NCI-H1105 (cell line): Measurements from ENCODE around the gene ZNHIT6.

Experiments used
- DNase-seq: peaks from one replicate; lab custom pipeline; 2025; lab: John Stamatoyannopoulos, UW

ZNHIT6 gene

DNA sequence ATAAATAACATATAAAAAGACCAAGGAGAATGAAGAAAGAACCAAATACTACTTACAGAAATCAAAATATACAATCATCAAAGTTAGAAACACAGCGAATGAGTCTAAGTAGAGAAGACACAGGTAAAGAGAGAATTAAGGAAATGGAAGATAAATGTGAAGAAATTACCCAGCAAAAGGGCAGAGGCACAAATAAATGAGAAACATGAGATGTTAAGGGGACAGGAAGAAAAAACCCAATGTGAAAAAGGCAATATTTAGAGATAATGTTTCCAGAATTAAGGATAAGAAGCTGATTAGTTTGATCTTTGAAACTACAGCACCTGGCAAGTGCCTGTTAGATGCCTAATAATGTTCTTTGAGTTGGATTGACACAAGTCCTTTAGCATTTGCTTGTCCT lies 86.8 kb downstream of the ZNHIT6 start:
- DNase-seq = no peak

GRCh38 chr1:85617633-85618100 lies 90.6 kb downstream of the ZNHIT6 start:
- DNase-seq = no peak

GRCh38 chr1:85616736-85617135 lies 91.5 kb downstream of the ZNHIT6 start:
- no peak for DNase-seq

GRCh38 chr1:85616364-85616705 lies 91.9 kb downstream of the ZNHIT6 start:
- no peak for DNase-seq

- DNase-seq = no peak
Measured at GRCh38 chr1:85615586-85616363, 92.5 kb downstream of the ZNHIT6 start.

DNA sequence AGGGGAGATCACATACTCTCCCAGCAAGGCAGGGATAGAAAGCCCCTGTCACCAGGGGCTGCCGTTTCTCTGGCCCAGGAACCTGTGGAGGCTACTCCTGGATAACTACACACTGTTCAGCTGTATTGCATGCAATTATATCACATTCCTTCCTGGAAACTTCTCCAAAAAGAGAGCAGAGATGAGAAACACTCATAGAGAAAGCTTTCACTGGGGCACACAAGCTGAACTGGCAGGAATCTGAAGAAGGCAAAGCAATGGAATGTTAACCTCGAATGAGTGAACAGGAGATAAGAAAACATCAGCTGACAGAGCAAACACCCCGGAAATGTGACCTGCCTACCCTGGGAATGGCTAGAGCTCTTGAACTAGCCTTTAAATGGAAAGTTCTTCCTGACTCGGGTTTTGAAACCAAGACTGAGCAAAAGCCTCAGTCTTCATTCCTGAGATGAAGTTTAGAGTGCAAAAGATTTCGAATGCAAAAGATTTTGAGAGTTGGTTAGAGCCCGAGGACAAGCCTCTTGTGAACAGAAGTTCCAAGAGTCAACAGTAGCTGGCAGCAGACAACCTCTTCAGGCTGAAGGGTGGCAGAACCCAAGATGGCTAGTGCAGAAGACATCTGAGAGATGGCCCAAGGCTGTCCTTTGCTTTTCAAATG lies 95.4 kb downstream of the ZNHIT6 start:
- no peak for DNase-seq

DNA sequence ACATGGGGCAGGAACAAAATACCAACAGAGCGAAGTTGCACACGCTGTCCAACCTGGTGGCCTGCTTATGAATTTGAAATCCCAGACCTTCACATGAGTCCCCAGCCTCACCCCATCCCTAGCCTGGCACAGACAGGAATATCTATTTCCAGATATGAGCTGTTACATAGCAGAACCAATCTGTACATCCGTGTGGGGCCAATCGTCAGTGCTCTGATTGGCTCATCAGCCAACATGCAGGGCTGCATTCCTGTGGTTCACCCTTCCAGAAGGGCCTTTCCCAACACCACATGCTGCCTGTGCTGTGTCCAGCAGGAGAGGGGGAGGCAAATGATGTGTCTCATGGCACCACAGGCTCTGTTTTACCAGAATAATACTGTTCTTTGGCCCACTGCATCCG lies 96.4 kb downstream of the ZNHIT6 start:
- DNase-seq = no peak

DNA sequence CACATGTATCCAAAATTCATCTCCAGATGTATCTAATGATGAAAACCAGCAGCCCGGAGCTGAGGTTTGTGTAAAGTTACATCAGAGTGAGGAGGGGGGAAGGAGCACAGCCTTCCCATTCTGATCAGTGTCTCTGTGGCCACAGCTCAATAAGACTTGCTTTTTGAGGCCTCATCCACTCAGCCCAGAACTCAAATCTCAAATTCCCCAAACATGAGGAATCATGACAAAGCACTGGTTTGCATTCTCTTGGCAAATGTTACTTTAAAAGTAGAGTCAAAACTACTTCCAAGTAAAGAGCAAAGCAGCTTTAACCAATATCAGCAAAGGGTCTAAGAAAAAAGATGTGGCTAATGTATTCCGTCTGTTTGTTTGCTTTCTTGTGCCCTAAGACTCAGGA lies 96.8 kb downstream of the ZNHIT6 start:
- no peak for DNase-seq

DNA sequence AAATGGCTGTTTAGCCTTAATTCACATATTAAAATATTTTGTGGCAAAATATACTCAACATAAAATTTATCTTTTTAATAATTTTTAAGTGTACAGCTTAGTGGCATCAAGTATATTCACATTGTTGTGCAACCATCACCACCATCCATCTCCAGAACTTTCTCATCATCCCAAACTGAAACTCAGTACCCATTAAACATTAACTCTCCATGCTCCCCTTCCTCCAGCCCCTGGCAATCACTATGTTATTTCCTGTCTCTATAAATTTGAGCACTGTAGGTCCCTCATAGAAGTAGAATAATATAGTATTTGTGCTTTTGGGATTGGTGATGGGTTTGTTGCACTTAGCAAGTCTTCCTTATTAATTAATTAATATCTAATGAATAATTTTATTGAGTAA lies 98.3 kb downstream of the ZNHIT6 start:
- DNase-seq = no peak

DNA sequence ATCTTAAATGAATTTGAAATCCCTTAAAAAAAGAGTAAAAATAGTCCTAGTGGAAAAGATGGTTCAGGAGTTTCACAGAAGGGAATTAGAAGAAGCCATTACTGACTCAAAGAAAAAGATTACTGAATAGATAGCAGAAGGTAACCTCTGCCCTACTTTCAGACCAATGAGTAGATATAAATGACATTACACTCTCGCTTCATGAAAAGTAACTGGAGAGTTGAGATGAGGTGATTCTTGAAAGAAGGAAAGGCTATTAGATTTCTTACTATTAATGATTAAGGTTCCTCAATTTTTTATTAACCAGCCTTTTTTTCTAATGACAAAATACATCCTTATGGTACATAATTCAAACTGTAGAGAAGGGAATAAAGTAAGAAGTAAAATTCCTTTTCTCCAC lies 99.4 kb downstream of the ZNHIT6 start:
- no peak for DNase-seq

DNA sequence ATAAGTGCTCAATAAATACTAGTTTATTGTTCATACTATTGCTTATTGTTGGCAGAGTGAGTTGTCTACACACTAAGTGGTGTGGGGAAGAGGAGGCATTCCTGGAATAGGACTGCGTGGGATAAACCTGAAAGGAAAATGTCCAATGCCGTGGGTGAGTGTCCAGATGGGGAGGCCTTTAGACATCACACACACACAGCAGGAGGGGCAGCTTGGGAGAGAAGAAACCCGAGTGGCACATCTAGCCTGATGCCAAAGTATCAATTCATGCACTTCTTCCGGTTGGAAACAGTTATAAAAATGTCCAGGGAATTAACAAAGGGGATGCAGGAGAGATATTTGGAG lies 100.3 kb downstream of the ZNHIT6 start:
- DNase-seq = no peak

- DNase-seq = no peak
Measured at GRCh38 chr1:85607126-85607920, 100.9 kb downstream of the ZNHIT6 start.

- no peak for DNase-seq
Measured at GRCh38 chr1:85606414-85606800, 101.8 kb downstream of the ZNHIT6 start.

GRCh38 chr1:85605484-85606413 lies 102.5 kb downstream of the ZNHIT6 start:
- DNase-seq = no peak

DNA sequence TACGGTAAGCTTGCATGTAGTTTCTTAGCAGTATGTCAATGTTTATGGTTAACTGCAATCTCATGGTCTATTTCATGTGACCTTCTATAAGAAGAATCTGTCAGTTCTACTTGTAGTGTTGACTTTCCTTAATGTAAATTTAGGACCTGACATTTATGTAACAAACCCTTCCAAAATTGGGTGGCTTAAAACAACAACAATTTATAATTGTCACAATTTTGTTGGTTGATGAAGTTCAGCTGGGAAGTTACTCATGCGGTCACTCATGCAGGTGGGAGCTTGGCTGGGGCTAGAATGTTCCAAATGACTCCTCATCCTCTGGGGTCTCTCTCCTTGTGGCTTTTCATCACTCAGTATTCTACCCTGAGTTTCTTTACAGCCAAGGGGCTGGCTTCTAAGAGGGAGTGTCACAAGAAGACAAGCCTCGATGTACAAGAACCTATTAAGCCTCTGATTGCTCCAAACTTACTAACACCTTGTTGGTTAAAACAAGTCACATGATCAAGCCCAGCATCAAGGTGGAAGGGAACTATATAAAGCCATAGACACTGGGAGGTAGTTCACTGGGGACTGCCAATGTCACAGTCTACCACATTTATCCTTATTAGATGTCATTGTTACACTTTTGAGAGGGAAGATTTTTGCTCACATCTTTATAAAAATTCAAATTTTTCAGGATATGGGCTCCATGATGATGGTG lies 103.8 kb downstream of the ZNHIT6 start:
- no peak for DNase-seq

GRCh38 chr1:85603086-85603880 lies 105.0 kb downstream of the ZNHIT6 start:
- no peak for DNase-seq

DNA sequence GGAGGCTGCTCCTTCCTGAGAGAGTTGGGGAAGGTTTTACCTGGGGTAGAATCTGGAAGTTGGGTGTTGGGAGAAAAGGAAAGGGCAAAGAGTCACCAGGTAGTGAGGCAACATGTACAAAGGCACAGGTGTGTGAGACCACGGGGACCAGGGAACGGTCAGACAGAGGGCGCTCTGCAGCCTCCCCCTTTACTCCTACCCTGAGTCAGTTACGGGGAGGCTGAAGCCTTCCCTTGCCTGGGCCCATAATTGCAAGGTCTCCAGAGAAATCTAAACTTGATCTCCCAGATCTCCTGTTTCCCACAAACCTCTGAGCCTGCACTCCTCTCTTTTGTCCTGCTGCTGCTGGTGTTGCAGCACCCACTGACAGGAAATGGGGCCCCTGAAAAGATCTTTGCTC lies 105.7 kb downstream of the ZNHIT6 start:
- no peak for DNase-seq

- DNase-seq = no peak
Measured at GRCh38 chr1:85601901-85602300, 106.3 kb downstream of the ZNHIT6 start.

GRCh38 chr1:85599681-85600080 lies 108.6 kb downstream of the ZNHIT6 start:
- no peak for DNase-seq
